Activated CD4-positive, alpha-beta T cell treated with anti-CD3 and anti-CD28 coated beads, Interleukin-2, amount 50 U/mL, for 4 hours (primary cell): Measurements from ENCODE around the gene GRID1.
"Not testable (repeated sequence)": the region's sequence is repeated elsewhere in the genome, so short reads cannot be mapped to it uniquely, and the experiment has no call there.

ENCODE experiments used
- DNase-seq, 2 experiments: peaks; one replicate each; pipeline ENCODE4 v3.0.0-alpha.2; 2020

GRID1 gene

DNA sequence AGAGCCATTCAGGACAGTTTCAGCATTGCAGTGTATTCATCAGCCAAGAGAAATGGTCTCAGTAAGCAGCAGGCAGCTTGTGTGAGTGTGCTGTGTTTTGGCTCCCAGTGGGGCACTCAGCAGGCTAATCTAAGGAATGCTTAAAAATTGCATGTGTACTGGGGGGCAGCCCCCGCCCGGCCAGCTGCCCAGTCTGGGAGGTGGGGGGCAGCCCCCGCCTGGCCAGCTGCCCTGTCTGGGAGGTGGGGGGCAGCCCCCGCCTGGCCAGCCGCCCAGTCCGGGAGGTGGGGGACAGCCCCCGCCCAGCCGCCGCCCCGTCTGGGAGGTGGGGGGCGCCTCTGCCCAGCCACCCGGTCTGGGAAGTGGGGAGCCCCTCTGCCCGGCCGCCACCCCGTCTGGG, 116.2 kb downstream of the GRID1 start:
- DNase-seq: no peak

DNA sequence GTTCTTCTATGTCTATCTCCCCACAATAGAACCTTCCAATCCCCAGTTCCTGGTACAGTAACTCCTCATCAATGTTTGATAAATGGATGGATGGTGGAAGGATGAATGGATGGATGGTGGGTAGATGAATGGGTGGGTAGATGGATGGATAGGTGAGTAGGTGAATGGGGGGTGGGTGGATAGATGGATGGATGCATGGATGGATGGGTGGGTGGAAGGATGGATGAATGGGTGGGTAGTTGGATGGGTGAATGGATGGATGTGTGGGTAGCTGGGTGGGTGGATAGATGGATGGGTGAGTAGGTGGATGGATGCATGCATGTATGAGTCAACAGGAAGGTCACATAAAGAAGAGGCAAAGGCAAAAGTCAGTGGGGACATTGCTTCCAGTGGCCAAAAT, 116.8 kb downstream of the GRID1 start:
- DNase-seq: no peak

DNA sequence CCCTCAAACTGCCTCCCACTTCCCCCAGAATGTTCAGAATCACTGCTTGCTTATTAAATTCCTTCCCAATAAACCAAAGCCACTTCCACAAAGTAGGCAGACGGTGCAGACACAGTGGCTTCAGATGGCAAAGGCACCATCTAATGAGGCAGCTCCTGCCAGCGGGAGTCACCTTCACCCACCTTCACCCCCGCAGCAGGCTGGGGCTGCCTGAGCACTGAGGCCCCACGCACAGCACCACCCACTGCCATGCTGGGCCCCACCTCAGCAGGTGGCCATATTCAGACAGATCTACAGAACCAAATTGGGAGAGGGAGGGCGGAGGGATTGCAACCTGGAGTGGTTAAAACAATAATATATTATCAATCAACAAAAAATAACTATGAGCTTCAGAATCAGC, 118.5 kb downstream of the GRID1 start:
- no peak for DNase-seq

DNA sequence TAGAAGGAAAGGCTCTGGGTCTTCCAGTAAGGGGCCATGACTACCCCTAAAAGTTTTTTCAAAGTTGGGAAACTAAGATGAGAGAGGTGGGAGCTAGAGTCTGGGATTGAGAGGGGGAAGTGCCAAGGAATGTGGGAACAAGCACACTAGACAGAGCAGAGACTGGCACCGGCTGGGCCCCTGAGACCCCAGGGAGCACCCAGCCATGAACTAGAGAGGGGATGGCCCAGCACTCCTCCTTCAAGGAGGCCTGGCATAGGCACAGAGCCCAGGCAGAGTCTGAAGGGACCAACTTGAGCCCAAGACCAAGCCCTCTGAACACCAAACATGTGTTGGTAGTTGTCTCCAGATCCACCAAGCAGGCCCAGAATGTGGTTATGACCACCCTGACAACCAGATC, 119.0 kb downstream of the GRID1 start:
- no peak for DNase-seq

DNA sequence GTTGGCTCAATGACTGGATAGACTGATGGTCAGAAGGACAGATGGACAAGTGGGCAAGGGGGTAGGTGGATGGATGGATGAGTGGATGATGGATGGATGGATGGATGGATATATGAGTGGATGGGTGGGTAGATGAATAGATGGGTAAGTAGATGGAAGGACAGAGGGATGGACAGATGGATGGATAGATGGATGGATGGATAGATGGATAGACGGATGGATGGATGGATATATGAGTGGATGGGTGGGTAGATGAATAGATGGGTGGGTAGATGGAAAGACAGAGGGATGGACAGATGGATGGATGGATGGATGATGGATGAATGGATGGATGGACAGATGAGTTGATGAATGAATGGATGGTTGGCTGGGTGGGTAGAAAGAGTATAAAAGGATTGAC, 119.5 kb downstream of the GRID1 start:
- DNase-seq: no peak

DNA sequence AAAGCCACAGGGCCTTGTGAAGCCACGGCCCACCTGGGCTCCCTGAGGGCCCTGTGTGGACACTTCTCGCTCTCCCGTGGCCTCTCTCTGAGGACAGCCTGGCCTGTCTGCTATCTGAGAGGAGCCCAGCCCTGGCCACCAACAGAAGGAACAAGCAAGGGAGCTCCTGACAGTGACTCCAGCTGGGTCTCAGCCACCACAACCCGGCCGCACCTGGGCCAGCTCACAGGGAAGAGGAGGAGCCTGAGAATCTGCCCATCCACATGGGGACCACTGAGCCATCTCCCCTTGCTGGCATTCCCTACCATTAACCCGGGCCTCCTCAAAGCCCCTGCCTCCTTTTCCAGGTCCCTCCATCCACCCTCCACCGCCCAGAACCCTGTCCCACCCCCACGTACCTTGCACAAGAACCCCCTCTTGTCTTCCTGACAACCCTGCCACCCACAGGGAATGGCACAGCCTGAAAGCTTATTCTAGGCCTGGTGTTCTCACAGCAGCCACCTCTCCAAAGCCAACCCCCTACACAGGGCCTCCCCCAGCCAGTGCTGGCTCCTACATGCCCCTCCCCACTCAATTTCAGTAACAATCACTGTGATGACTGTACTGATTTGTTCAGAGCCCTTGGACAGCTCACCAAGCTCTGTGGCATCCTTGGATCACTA, 120.2 kb downstream of the GRID1 start:
- no peak for DNase-seq

DNA sequence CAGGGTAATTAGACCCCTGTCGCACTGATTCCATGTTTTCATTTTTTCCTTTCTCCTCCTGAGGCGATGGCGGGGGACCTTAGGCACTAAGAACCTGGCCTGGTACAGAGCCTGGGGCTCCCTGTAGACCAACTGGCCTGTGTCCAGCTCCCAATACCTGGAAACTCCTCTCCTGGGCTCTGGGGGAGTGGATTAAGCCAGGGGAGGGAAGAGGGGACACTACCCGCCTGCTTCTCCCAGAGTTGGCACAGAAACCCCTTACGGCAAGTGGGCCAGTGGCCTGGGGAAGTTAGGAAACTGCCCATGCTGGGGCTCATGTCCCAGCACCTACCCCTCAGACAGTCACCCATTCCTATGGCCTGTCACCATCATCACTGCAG, 121.6 kb downstream of the GRID1 start:
- no peak for DNase-seq

DNA sequence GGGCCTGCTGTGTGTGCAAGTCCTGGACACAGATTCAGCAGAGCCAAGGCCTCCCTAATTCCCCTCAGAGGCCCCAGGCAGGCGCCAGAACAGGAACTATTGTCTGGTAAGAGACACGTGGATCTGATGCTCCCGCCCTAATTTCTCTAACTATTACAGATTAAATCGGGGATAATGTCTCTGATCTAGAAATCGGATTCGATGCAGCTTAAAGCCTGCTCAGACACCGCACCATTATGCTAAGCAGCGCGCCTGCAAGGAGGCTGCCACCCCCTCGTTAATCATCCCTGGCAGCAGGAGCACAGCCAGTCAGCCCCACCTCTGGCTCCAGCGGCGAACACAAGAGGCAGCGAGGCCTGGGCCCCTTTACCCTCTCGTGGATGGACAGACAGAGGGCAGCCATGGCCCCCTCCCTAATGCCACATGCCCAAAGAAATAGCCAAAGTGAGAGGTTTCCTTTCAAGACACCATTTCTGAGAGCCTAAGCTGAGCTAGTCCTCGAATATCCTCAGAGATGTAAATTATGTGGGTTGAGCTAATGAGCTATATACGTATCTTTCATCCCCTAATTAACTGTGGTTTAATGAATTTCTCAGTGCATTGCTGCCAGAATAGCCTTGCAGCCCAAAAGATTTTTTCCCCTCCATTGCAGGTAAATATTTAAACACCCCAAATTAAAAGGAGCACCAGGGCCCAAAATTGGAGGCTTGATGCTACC, 122.1 kb downstream of the GRID1 start:
- DNase-seq: no peak

DNA sequence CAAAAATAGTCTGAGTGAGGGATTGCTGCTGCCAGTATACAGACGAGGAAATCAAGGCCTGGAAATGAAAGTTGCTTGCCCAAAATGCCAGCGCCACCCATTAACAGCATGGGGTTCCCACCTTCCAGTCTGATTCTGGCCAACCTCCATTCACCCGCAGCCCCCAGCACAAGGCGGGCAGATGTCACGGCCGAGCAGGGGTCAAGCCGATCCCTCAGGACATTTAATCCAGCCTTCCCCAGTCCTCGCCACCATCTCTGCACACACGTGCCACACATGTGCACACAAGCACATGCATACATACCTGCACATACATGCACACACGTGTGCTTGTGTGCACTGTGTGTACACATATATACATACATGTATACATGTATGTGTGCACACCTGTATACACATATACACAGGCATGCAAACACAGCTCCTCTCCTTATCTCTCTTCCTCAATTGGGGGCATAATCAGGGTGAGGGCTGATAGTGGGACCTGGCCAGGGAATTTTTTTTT, 122.9 kb downstream of the GRID1 start:
- DNase-seq: no peak

DNA sequence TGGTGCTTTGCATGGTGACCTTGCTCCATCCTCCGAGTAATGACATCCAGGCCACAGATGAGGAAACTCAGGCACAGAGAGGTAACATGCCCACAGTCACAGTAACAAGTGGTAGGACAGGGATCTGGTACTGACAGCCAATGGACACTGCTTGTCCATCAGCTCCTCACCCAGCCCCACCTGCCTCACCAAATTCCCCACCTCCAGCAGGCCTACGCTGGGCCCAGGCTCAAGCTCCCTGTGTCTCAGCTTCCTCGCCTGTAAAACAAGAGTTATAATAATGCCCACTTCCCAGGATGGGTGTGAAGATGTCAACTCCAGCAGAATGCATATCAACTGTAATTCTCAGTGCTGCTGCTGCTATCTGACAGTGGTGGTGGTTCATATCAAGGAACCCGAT, 123.8 kb downstream of the GRID1 start:
- no peak for DNase-seq

DNA sequence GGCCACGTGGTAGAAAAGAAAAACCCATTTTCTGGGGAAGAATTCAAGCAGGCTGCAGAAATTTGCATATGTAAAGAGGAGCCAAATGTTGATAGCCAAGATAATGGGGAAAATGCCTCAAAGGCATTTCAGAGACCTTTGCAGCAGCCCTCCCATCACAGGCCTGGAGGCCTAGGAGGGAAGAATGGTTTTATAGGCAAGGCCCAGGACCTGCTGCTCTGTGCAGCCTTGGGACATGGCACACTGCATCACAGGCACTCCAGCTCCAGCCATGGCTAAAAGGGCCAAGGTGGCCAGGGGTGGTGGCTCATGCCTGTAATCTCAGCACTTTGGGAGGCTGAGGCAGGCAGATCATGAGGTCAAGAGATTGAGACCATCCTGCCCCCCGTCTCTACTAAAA, 128.5 kb downstream of the GRID1 start:
- DNase-seq: not testable (repeated sequence)

DNA sequence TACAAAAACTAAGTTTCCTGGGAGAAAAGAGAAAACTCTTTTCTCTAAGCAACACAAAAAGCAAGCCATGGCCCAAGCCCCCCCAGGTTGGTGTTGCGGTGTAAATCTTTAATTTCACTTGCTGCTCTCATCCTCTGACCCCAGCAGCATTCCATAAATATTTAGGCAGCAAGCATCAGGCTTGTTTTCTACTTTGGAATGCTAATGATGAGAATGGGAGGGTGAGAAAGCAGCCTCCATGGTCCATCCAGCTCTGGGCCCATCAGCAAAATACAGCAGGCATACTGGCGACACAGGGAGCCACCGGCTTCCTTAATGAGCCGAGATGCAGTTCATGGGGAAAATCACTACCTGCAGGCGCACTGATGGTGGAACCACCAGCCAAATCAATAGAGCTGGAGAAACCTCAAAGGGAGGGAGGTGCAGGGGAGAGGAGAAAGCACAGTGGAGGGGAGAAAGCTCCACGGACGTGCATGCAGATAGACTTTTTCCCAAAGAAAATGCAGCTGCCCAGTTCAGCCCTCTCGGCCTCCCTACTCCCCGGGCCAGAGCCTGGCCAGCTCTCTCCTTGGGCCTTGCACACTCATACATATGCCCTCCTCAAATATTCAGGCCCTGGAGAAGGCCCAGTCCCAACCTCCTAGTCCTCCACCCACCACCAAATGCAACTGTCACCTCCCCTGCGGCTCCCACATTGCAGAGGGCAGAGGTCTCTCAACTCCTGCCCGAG, 131.9 kb downstream of the GRID1 start:
- no peak for DNase-seq

DNA sequence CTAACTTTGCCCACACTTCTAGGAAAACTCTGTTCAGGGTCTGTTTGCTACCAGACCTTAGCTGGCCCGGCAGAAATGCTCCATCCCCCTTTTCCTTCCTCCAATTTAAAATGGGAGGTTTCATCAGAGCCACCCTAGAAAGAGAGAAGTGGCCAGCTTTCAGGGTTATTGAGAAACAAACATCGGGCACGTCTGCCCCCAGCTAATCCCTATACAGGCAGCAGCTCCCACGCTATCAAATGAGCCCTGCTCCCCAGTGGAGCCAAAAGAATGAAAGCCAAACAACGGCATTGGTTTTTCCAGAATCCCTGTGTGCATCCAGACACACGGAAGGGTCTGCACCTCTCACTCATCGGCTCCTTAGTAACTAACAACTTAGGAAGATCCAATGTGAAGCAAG, 132.5 kb downstream of the GRID1 start:
- no peak for DNase-seq

DNA sequence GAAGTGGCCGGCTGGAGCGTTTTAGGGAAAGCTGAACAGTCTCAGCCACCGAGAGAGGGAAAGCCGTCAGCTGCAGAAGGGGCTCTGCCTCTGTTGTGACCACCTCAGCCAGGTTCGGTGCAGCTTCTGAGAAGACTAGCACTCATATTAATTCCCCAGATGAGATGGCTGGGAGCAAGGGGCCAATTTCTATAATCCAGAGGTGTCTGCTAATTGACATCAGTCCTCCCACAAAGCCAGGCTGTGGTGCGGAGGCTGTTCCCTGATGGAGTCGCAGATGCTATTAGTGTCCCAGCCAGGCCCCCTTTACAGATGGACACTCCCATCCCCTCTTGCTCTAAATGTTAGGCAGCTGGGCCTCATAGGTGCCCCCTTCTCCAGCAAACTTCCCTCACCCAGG, 133.5 kb downstream of the GRID1 start:
- DNase-seq: no peak

DNA sequence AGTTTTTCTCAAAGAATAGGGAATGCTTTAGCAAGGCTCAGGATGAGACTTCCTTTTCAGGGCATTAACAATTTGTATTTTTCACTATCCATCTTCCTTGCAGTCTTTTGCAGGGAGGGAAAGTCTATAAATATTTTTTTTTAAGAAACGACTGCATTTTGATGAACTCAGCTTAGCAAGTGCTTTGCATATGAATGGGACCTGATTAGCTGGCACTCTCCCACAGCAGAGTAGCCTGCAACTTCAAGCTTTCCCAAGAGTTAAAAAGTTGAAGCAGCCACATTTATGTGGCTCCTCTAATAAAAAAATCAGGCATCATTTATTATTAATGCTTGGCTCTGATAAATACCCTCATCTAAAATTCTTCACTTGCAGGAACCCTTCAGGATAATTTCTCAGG, 134.0 kb downstream of the GRID1 start:
- DNase-seq: no peak

DNA sequence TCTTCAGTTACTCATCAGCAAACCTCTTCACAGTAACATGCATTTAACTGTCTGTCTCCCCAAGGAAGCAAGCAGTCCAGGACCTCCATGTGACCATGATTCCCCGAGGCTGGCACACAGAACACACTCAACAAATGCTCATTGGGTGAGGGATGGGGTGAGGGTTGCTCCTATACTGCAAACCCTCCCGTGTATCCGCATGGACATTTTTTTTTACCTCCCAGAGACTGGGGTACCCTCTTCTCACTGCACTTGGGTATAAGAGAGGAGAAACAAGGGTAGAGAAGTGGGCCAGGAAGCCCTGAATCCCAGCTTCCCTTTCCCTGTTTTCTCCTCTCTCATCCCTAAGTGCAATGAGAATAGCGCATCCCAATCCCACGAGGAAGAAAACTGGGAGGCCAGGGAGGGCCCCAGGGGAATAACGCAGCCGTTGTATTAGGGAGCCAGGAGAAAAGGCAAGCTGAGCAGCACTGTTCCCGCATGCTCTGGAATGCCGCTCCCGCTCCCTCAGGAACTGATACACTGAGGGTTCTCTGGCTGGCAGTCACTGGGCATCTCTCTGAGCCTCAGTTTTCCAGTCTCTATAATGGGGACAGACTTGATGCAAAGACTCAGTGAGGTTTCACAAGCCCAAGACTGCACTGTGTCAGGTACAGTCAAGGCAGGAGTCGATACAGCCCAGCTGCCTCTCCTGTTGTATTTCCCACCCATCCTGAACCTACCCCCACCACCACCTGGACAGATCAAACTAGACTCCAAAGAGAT, 134.6 kb downstream of the GRID1 start:
- no peak for DNase-seq

DNA sequence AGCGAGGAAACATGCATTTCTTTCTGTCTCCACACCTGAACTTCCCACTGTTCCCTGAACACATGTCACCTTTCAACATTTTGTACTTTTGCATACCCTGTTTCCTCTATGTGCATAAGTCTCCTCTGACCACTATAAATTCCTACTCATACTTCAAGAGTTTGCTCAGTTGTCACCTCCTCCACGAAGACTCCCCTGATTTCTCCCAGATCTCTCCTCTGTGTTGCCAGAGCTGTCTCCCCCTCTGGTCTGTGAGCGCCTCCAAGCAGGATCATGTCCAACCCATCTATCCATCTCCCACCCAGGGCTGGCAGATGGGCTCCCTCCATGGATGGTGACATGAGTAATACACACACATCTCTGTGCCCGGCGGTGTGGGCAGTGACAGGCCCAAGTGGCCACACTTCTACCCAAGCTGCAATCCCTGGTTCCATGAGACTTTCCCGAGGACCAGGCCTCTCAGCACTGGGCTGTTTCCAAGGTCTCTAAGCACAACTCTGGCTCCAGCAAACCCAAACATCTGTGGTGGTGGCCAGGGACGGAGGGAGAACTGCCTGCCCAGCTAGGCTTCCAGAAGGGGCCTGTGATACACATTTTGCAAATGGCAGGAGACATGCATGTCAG, 135.9 kb downstream of the GRID1 start:
- DNase-seq: no peak

DNA sequence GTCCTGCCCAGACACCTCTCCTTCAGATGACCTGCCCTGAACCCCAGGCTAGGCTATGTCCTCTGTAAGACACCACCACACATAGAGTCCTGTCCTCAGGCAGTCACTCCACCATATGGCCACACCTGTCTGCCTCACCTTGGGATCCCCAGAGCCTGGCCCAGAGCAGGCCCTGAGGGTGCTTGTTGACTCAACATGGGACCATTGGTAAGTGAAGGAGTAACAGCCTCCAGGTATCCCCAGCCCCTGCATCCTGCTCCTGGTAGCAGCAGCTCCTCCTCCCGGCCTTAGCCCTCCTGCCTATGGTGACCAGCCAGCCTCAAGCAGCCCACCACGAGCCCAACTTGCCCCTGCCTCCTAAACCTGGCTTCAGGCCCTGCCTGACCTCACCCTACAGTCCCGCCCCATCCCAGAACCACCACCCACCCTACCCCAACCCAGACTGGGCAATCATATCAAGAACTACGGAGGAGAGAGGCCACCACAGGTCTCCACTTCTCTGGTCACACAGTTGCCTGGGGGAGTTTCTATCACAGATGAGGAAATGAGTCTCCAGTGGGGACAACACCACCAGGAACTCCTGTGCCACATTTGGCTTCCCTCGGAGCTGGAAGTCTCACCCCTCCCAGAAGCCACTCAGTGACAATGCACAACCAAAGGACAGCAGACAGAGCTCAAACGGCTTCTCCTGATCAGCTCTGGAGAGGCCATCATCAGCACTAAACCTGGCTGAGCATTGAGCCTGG, 136.6 kb downstream of the GRID1 start:
- no peak for DNase-seq

DNA sequence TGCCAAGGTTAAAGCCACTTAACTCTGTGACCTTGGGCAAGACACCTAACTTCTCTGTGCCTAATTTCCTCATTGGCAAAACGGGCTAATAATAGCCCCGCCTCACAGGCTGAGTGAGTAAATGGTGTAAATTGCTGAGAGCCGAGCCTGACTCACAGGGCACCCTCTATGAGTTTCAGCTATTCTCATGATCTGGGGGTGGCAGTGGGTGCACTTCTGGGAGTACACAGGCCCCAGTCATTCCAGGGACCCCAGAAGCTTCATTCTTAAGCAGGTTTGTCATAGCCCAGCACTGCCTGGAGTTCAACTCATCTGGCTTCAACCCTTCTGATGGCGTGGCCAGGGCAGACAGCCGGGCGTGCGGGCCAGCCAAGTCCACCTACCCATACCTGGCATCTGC, 137.2 kb downstream of the GRID1 start:
- DNase-seq: no peak

DNA sequence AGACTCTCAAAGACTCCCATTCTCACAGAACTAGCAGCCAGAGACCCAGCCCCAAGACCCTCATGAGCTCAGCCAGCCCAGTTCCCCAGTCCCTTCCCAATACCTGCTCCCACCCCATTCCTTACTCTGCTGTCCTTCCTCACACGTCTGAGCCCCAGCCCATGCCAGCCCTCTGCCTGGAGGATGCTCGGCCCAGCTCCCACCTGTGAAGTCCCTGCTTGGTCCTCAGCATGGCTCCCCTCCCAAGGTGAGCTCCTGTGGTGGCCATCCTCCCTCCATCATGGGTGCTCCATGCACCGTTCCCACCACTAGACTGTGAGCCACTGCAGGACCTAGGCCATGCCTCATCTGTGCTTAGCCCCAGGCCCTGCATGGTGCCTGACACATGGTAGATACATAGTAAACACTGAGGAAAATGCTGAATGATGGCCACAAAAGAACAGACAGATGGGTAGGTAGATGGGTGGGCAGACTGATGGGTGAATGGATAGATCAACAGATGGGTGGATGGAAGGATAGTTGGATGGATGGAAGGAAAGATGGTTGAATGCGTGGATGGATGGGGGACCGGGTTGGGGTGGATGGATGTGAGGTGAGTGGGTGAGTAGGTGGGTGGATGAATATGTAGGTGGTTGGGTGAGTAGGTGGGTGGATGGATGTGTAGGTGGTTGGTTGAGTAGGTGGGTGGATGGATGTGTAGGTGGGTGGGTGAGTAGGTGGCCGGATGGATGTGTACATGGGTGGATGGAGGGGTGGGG, 138.9 kb downstream of the GRID1 start:
- DNase-seq: no peak

DNA sequence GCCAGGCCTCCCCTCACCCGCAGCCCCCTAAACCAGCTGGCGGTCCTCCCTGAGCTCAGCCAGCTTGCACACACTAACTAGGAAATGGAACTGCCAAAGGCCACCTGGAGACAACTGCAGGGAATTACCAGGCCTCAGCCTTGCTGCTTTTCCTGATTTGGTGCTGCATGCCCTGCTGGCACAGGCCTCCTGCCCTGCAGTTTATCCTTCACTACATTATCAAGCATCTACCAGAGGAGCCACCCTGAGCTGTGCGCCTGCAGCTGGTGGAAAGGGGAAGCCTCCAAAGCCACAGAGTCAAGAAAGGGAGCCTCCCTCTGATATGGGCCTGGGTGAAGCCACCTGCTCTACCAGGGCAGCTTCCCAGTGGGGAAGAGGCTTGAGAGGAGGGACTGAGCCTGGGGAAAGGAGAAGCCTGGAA, 139.8 kb downstream of the GRID1 start:
- DNase-seq: no peak
